ENCODE data around the gene UBA7.

DNA sequence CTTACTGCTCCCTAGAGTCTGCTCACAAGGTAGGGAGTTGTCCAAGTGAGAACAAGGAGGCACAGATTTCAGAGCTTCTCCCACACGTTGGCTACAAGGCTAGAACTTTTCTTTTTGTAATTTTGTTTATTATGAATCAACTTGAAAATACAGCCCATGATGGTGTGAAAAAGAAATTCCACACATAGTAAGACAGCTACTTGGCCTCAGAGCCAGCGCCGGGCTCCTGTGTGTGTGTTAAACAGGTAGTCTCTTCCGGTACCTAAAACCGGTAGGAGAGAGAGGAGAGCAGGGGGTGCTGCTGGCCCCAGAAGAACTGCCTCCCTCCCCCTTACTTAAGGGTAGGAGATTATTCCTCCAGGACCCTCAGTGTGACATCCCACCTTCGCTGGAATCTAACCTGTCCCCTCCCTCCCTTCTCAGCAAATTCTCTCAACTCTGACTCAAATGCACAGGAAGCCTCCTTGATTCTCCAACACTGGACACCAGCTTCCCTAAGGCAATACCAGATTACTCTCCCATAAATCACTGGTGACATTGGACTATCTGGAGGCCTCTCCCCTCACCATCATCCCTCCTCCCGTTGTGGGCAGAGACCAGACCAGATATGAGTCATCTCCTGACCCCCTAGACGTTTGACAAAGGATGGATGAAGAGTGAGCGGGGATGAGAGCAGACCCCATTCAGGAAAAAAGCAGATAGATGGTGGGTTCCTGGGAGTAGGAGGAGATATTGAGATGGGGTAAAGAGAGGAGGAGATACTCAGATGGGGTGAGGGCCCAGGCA, 22.9 kb downstream of the UBA7 start:
- TF ChIP-seq CTCF (IDR thresholded peaks at IDR 0.05) (no peak), POLR2A (IDR thresholded peaks at IDR 0.05) (no peak)

Measured in transverse colon (tissue), 3 donors.